GM12874 (cell line): ENCODE data around the gene MESP1.

Source experiments
- CTCF ChIP-seq: IDR thresholded peaks from 2 replicates; pipeline ENCODE4 v1.5.1; 2011; ENCODE audit warnings: low read depth, mild to moderate bottlenecking, control low read depth, low read length, moderate library complexity; ENCODE audit not compliant: insufficient read depth

Gene MESP1

GRCh38 chr15:89745768-89746167 is 5.3 kb downstream of the MESP1 start:
- no peak for TF ChIP-seq CTCF

DNA sequence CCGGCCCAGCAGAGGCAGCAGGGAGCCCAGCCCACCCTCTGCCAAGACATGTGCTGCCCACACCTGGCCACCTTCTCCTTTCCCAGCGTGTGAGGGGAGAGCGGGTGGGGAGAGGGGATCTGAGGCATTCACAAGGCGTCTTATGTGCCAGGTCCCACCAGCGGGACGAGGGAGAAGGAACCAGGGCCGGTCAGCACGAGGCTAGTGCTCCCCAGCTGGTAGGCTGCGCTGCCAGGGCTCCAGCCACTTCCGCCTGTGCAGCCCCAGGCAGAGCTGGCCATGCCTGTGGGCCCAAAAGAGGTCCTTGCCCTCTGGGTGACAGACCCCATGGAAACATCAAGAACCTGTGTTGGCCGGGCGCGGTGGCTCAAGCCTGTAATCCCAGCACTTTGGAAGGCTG is 5.9 kb downstream of the MESP1 start:
- TF ChIP-seq CTCF = no peak

DNA sequence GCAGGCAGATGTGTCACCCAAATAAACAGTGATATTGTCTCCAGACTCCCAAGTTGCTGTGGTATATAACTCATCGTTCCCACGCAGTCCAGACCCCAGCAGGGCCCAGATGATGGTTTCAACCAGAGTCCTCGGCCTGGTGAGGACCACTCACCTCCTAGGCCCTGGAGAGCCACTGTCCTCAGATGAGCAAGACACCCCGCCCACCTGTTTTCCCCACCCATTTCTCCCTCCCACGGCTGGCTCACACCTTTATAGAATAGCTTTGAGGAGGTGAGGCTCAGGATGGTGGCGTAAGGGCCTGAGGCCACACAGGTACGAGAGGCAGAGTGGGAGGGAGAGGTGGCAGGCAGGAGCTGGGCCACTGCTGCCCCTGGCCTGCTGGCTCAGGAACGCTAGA is 7.5 kb downstream of the MESP1 start:
- TF ChIP-seq CTCF = no peak

- no peak for TF ChIP-seq CTCF
These were observed 8.0 kb downstream of the MESP1 start for GRCh38 chr15:89743011-89743410.

GRCh38 chr15:89740137-89740536 is 10.9 kb downstream of the MESP1 start:
- TF ChIP-seq CTCF = peak; percentile 74

DNA sequence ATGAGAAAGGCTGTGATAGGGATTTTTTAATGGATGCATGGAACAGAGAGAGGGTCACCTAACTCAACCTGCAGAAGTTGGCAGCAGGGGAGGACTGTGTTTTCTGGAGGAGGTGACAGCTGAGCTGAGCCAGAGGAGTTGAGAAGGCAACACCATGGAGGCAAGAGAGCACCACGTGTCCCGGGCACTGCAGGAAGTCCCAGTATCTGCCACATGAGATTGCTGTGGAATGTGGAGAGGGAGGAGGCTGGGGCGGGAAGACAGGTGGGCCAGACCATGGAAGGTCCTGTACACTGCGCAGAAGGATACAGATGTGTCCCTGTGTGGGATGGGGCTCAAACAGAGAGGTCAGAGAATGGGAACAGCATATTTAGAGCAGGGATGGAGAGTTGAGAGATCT is 15.3 kb downstream of the MESP1 start:
- no peak for TF ChIP-seq CTCF

GRCh38 chr15:89732451-89733172 is 18.4 kb downstream of the MESP1 start:
- no peak for TF ChIP-seq CTCF
